HG02759 (cell line): Measurements from ENCODE around the gene SUOX.
"Not testable (repeated sequence)": the region's sequence is repeated elsewhere in the genome, so short reads cannot be mapped to it uniquely, and the experiment has no call there.

ENCODE experiments used
- ATAC-seq: cut with Tn5 transposase; IDR thresholded peaks from one replicate; pipeline ENCODE4 v1.9.1; 2021; ENCODE audit warnings: mild to moderate bottlenecking, moderate library complexity; ENCODE audit not compliant: unreplicated experiment

Gene SUOX

DNA sequence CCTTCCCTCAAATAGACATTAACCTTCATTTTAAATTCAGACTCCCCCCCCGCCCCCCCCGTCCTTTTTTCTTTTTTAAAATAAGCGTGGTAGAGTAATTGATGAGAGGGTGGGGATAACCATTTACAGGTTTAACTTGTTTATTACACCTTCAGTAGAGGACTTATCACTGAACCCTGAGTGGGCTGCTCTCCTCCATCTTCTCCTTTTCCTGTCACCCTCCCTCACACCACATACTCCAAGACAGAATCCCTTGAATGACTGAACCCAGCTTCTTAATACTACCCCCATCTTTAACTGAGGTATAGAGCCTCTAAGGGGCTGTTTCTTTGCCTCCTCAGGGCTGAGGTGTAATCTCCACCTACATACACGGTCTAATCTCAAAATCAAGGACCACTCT lies 20.1 kb downstream of the SUOX start:
- ATAC-seq, result no peak

GRCh38 chr12:56018356-56018755 lies 21.3 kb downstream of the SUOX start:
- ATAC-seq, result no peak

DNA sequence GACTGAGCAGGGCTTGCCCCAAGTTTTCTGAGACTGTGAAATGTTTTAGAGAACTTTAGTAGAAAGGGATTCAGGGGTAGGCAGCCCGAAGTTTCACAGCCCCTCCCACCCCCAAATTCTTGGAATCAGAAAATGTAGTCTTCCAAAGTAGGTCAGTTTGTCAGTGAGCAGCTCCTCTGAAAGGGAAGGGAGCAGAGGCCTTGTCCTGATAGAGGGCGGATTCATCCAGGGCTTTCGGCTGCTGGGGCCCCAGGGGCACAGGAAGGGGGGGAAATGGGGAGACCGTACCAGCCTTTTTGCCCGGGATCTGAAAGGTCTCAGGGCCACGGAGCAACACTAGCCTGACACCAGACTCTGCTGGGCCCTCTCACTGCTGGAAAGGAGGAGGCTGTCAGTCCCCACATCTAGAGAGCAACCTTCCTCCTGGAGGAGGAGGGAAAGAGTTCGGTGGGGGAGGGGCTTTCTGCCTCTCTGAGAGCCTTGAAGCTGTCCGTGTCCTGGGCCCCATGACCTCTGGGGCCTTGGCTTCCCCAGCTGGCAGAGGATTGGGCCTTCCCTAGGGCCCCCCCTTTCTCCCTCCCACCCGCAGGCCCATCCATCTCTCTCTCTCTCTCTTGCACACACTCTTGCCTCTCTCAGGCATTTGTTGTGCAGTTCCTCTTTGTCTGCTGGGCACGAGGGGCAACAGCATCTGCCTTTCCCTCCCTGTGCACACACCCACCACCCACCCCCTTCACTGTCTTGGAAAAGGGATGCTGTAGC lies 23.5 kb downstream of the SUOX start, which contains the start of gene IKZF4:
Gene IKZF4, plus strand, starts transcription at position 621 of the 762 bp plus-strand sequence. CDS start 451 bp downstream, outside the sequence.
- no peak for ATAC-seq

- no peak for ATAC-seq
Observed at GRCh38 chr12:56021889-56022497, 24.9 kb downstream of the SUOX start.

DNA sequence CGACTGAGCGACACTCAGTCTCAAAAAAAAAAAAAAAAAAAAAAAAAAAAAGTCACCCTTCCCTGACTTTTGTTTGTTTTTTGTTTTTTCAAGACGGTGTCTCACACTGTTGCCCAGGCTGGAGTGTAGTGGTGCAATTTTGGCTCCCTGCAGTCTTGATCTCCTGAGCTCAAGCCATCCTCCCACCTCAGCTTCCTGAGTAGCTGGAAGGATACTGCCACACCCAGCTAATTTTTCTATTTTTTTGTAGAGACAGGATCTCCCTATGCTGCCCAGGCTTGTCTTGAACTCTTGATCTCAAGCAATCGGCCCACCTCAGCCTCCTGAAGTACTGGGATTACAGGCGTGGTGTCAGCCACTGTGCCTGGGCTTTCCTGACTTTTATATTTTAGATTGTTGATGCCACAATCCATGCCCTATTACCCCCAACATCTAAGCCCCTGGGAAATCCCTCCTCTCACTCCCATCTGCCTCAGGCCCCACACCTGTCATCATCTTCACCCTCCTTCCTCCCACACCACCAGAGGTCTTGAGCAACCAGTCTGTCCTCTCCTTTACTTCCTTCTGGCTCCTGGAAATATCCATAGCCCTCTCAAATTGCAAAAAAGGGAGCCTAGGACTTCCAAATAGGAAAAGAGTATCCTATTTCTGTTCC lies 31.6 kb downstream of the SUOX start:
- ATAC-seq, result no peak

DNA sequence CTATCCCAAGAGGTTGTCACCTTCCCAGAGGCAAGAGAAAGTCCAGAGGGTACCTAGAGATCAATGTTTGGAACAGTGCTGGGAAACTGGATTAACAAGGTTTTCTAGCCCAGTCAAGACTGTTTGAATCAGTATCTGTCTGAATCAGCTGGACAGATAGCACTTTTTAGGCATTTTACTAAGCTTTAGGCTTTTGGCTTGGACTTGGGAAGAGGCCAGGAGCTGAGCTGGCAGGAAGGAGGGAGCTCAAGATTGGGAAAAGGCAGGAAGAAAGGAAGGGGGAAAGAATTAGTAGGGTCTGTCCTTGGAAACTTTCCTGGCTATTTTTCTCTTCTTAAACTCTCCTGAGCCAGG lies 32.1 kb downstream of the SUOX start:
- ATAC-seq, result no peak

- no peak for ATAC-seq
Observed at GRCh38 chr12:56029666-56030293, 32.7 kb downstream of the SUOX start.

- no peak for ATAC-seq
Observed at GRCh38 chr12:56031987-56032386, 34.9 kb downstream of the SUOX start.

- no peak for ATAC-seq
Observed at GRCh38 chr12:56034586-56035332, 37.7 kb downstream of the SUOX start.

DNA sequence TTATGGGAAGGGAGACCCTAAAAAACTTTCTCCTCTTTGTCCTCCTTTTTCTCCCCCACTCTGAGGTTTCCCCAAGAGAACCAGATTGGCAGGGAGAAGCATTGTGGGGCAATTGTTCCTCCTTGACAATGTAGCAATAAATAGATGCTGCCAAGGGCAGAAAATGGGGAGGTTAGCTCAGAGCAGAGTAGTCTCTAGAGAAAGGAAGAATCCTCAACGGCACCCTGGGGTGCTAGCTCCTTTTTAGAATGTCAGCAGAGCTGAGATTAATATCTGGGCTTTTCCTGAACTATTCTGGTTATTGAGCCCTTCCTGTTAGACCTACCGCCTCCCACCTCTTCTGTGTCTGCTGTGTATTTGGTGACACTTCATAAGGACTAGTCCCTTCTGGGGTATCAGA lies 40.1 kb downstream of the SUOX start:
- ATAC-seq, result no peak

GRCh38 chr12:56038022-56038655 lies 41.1 kb downstream of the SUOX start:
- no peak for ATAC-seq

DNA sequence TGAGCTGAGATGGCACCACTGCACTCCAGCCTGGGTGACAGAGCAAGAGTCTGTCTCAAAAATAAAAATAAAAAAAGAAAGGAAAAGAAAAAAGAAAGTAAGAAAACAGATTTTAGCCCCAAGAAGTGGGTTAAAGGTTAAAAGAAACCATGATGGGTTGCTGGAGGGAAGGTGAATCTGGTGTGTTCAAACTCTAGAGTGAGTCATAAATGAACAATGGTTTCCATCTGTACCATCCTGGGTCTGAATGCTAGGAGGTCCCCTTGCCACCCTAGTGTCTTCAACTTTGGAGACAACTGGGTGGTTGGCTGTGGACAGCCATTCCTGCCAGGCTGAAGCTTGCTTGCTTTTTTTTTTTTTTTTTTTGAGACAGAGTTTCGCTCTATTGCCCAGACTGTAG lies 43.1 kb downstream of the SUOX start:
- no peak for ATAC-seq

DNA sequence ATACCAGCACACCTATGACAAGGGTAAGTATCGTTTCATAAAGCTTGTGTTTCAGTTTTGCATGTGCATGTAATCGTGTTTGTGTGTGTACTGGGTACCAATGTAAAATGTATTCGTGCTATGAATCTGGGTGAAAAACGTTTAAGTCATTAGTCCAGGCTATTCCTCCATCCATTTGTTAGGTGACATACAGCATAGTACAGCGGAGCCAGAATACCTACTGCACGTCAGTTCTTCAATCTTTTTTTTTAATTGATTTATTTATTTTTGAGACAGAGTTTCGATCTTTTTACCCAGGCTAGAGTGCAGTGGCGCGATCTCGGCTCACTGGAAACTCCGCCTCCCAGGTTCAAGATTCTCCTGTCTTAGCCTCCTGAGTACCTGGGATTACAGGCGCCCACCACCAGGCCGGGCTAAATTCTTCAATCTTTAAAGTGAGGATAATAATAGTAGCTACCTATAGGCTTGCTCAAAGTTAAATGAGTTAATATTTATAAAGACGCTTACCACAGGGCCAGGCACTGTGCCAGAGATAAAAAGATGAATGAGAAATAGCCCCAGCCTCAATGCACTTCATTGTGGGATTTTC lies 44.0 kb downstream of the SUOX start:
- ATAC-seq, result peak; percentile 0

DNA sequence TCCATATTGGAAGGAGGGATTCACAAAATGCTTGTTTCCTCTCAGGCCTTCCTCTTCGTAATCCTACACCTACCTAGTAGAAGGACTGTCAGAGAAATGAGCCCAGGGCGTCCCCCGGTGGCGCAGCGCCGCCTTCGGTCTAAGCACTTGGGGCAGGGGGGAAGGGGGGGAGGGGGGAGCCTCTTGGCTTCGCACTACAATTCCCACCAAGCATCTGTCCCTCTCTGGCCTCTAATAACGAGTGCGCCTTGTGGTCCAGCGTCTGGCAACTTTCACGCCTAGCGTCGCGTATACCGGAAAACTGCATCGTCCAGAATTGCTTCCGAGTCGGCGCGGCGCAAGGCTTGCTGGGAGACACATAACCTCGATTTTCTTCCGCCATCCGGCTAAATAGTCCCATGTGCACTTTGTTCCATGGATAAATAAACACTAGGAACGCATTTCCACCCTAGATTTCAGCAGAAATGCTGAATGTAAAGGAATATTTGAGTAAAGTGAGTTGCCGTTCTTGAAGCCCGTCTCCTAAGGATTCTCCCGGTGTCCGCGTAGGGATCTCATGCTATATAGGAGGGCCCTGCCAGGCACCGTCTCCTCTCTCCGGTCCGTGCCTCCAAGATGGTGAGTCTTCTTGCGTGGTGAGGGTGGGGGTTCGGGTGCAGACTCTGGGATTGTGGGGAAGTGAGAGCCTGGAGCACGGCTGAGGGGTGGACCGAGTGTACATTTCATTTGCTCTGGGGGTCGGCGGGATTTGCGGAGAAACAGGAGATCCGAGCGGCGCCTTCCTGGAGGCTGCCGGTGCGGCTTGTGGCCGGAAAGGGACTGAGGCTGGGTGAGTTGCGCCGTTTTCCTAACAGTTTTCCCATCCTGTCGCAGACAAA lies 44.7 kb downstream of the SUOX start, which contains the start of gene RPS26:
Gene RPS26, plus strand, starts transcription at position 367 of the 878 bp plus-strand sequence. Its CDS starts 249 bp downstream, at position 616.
- ATAC-seq, result peak; percentile 94

DNA sequence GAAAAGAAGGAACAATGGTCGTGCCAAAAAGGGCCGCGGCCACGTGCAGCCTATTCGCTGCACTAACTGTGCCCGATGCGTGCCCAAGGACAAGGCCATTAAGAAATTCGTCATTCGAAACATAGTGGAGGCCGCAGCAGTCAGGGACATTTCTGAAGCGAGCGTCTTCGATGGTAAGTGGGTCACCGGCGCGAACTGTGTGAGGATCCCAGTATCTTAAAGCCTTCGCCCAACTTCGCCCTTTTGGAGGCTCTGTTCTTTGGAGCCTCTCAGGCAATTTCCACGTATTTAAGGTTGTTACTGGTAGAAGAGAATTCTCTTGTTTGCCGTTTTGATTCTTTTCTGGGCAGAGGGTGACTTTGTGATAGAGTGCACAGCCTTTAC lies 45.3 kb downstream of the SUOX start:
- ATAC-seq, result not testable (repeated sequence)

DNA sequence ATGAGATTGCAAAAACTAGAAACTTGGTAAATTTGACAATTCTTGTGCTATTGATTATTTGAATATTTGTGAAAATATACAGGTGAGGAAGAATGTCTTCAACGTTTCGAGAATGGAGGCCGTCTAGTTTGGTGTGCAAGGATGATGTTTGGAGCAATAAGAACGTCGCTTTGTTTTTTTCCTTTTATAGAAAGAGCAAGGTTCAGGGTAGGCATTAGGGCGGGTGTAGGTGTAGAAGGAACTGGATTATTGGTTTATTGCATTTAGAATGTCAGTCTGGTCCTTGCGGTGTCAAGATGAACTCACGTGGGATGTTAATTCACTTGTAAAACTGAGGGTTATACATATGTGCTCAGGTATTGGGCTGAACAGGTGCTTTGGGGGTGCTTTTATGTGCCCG lies 45.8 kb downstream of the SUOX start:
- ATAC-seq, result no peak

DNA sequence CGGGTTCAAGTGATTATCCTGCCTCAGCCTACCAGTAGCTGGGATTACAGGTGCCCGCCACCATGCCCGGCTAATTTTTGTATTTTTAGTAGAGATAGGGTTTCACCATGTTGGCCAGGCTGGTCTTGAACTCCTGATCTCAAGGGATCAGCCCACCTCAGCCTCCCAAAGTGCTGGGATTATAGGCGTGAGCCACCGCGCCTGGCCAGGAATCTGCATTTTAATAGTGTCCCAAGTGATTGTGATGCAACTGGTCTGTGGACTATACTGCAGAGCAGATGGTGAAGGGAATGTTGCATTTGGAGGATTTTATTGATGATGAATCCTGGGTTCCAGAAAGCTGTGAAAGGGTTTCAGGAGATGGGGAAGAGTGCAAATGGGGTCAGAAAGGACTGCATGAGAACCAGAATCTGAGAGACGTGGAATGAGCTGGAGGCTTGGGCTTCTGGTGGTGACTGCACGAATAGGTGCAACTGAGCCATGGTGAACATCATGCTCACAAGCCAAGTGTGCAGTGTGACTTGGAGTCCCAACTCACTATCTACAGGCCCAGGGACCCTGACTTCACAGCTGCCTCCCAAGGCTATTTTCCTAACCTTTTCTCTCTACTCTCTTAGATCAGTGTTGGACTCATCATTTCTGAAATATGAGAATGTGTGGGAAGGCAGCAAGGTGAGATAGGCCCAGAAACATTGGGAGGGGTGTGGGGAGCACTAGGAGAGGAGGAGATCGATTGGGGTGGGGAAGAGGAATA lies 49.1 kb downstream of the SUOX start:
- no peak for ATAC-seq

DNA sequence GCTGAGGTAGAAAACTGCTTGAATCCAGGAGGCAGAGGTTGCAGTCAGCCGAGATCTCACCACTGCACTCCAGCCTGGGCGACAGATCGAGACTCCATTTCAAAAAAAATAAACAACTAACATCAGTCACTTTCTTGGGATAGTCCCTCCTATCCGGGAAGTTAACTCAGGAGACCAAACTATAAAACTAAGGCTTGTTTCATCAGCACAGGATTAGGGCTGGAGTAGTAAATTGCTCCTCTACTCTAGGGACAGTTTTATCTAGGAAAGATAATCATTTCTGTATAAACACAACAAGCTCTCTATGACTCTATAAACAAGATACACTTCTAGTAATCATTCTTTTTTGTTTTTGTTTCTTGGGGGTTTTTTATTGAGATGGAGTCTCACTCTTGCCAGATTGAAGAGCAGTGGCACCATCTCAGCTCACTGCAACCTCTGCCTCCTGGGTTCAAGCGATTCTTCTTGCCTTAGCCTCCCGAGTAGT lies 56.4 kb downstream of the SUOX start:
- no peak for ATAC-seq
